ENCODE data around the gene VAC14.

- TF ChIP-seq REST (IDR thresholded peaks at IDR 0.05; ENCODE audit: low read depth) (no peak), EGR1 (IDR thresholded peaks at IDR 0.05) (no peak), MAX (IDR thresholded peaks at IDR 0.05) (no peak), FOXM1 (IDR thresholded peaks at IDR 0.05; ENCODE audit: borderline replicate concordance, low read depth) (no peak)
Measured at GRCh38 chr16:70687671-70688245, 113.2 kb downstream of the VAC14 start.
